ENCODE results near the gene RABGGTB. TPM values are rescaled to one million over a fixed set of nuclear protein-coding genes. Genes with fewer than 3 reads are reported as not detected.
"Not testable (repeated sequence)": the region's sequence is repeated elsewhere in the genome, so short reads cannot be mapped to it uniquely, and the experiment has no call there.

The RABGGTB gene
- total RNA-seq = 59.3 TPM
- long read RNA-seq, transcript RABGGTB-201 (9 exons, 1,496 nt) = major isoform, 52 of 88 reads
- long read RNA-seq, transcript RABGGTB-203 (2 exons, 1,177 nt) = minor isoform, 11 of 88 reads
- long read RNA-seq, partial matches to known transcripts = 5 of 88 reads
- long read RNA-seq, other reads (novel, unspliced or antisense) = 19 of 88 reads

DNA sequence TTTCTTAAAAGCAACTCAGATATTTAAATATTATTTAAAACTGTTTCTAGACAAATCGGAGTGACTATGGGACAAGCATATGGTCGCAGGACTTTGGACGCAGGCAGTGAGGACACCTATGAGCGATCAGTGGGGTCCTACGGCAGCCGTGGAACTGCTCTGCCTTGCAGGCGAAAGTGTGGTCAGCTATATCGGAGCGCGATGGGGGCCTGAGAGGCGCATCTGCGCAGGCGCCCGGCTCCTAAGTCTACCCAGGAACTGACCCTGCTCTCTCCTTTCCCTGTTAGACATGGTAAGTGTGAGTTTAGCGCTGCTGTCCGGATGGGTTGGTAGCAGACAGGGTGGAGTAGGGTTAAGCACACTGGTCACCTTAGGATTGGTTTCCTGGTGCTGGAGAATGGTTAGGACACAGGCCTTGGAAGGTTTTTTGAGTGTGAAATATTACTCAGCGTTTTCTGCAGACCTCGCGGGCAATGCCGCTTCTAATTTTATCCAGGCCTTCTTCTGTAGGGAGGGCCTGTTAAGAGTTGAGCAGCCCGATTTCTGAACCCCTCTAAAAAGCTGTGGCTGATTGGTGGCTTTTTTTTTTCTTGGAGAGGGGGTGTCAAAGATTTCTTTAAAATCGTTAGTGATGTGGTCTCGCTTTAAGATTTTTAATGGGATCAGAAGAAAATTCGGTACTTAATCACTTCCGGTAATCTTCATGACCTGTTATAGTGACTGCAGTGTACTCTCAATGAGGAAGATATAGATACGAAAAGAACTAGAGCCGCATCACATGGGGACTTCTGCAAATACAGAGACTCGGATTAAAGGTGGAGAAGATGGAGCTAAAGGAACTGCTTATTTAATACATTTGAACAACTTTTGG, at the start of gene RABGGTB:
TSS of gene RABGGTB (plus strand) at position 274 of the 871 bp plus-strand sequence. CDS start at position 290, 16 bp downstream.
- ATAC-seq (ENCODE audit: poor library complexity) (peak; percentile 99), DNase-seq (peak; percentile 97)
- intact Hi-C loops (cut with DNase I) = no loop called here

DNA sequence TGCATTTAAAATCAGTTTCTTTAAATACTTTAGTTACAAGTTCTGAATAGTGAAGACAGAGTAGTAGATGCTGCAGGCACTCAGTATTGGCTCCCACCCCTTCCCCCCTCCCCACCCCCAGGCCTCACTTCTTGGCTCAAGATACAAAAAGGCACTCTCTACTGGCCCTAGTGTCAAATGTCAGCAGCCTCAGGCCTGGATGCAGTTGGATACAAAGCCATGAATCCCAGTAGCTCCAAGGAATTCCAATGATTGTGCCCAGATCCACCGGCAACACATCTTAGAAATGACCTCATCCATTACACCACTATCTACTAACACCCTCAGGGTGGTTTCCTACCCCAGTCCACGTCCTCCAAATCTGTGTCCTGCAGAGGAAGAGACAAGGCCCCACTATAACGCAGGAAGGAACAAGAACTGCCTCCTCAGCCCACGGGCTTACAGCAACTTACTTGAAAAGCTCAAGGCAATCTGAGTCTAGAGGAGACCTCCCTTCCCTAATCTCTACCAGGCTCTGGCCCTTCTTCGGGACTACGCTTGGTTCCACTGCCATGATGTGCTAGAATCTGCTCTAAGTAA, 43.9 kb upstream of the RABGGTB start:
- no peak for ATAC-seq (ENCODE audit: poor library complexity)
- intact Hi-C loops (cut with DNase I) = no loop called here
- no peak for DNase-seq

DNA sequence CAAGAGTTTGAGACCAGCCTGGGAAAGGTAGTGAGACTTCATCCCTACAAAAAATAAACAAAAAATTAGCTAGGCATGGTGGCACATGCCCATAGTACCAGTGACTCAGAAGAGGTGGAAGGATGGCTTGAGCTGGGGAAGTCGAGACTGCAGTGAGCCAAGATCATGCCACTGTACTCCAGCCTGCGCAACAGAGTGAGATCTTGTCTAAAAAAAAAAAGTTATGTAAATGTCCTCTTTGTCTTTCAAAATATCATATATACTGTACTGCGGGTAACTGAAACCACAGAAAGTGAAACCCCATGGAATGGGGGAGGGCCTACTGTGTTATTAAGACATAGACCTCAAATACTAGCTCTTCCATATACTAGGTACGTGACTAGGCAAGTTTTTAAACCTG, 40.8 kb upstream of the RABGGTB start:
- no peak for DNase-seq
- intact Hi-C loops (cut with DNase I) = no loop called here
- ATAC-seq (ENCODE audit: poor library complexity) = no peak

DNA sequence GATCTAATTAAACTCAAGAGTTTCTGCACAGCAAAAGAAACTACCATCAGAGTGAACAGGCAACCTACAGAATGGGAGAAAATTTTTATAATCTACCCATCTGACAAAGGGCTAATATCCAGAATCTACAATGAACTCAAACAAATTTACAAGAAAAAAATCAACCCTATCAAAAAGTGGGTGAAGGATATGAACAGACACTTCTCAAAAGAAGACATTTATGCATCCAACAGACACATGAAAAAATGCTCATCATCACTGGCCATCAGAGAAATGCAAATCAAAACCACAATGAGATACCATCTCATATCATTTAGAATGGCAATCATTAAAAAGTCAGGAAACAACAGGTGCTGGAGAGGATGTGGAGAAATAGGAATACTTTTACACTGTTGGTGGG, 28.8 kb upstream of the RABGGTB start:
- intact Hi-C loops (cut with DNase I); DNase-seq; ATAC-seq (ENCODE audit: poor library complexity): not testable (repeated sequence)

DNA sequence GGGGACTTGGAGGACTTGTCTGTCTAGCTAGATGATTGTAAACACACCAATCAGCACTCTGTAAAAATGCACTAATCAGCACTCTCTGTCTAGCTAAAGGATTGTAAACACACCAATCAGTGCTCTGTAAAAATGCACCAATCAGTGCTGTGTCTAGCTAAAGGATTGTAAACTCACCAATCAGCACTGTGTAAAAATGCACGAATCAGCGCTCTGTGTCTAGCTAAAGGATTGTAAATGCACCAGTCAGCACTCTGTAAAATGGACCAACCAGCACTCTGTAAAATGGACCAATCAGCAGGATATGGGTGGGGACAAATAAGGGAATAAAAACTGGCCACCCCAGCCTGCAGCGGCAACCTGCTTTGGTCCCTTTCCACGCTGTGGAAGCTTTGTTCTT, 27.5 kb upstream of the RABGGTB start:
- intact Hi-C loops (cut with DNase I); DNase-seq; ATAC-seq (ENCODE audit: poor library complexity): not testable (repeated sequence)

DNA sequence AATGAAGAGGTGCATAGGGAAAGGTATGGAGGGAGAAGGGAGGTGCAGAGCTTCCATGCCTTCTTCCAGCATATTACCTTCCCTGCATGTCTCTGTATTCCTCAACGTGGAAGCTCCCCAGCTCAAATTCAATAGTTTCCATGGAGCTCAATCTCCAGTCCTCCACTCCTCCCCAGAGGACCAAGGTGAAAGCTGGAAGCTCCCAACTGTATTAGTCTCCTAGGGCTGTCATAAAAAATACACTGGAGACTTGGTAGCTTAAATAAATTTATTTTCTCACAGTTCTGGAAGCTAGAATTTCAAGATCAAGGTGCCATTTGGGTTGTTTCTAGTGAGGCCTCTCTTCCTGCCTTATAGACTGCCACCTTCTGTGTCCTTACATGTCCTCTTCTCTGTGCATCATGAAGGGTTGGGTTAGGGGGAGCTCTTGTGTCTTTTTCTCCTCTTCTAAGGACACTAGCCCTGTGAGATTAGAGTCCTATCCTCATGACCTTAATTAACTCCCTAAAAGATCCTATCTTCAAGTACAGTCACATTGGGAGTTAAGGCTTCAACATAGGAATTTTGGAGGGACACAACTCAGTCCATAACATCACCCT, 21.9 kb upstream of the RABGGTB start:
- ATAC-seq (ENCODE audit: poor library complexity) (no peak), DNase-seq (no peak)
- intact Hi-C loops (cut with DNase I) = no loop called here

DNA sequence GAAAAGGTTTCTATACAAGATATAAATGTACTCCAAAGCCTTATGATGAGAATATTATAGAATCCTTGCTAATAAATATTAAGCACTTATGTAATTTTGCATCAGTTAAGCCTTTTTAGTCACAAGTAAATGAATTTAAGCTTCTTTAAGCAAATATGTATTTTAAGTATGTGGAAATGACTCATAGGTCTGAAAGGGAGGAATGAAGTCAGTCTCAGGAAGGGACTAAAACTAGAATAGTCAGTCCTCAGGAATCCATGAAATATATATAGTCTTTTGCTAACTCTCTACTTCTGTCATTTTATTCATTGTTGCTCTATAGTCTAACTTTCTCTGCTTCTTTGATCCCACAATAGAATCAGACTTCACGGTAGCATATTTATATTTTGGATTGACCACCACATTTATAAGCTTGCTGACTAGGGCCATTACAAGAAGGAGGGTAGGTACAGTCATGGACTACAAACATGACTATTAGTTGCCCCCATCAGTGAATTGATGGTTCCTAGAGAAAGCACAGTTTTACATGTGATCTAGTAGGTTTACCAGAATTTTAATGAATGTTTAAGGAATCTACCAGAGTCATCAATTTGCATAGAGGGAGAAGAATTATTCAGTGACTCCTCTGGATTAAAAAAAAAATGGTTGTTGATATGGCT, 20.2 kb upstream of the RABGGTB start:
- no peak for DNase-seq
- no peak for ATAC-seq (ENCODE audit: poor library complexity)
- intact Hi-C loops (cut with DNase I) = no loop called here

DNA sequence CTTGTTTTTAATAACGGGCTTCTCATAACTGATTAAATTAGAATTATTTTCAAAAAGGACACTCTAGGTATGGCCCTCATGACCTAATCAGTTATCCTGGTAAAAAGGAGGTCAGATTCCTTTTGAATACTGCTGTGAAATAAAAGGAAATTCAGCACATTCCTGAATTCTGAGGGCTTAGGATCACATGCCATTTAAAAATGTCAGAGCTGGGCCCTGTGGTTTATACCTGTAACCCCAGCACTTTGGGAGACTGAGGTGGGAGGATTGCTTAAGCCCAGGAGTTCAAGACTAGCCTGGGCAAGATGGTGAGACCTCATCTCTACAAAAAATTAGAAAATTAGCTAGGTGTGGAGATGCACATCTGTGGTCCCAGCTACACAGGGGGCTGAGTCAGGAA, 18.0 kb upstream of the RABGGTB start:
- intact Hi-C loops (cut with DNase I) = no loop called here
- ATAC-seq (ENCODE audit: poor library complexity) = no peak

DNA sequence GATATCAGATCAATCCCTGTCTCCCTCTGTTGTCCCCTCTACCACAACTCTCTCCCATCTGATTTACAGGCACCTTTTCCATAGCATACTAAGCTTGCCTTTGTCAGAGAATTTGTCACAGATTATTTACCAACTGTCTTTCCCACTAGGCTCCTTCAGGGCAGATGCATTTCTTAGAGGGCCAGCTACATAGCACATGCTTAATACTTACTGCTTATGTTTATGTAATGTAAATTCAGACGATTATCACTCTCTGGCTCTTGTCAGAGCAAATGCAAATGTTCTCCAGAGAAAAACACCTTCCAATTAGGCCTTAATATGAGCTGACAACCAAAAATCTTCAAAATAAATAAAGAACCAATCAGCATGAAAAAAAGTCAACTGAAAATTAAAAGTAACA, 15.3 kb upstream of the RABGGTB start:
- DNase-seq (no peak), ATAC-seq (ENCODE audit: poor library complexity) (no peak)
- intact Hi-C loops (cut with DNase I) = no loop called here

More for the DNA sequence above, 18.0 kb upstream of the RABGGTB start:
- DNase-seq = no peak

DNA sequence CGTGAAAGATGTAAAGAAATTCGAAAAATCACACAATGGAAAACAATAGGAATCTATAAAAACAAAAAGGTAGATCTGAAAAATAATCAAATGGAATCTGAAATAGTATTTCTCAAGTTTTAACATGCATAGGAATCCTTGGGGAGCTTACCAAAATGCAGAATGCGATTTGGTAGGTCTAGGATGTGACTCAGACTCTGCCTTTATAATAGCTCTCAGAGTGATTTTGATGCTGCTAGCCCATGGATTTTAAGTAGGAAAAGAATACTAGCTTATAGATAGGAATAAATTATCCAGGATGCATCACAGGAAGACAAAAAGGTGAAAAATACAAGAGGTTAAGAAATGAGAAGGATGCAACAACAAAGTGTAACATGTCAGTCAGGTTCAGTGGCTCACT, 14.1 kb upstream of the RABGGTB start:
- intact Hi-C loops (cut with DNase I) = no loop called here
- ATAC-seq (ENCODE audit: poor library complexity) = no peak

DNA sequence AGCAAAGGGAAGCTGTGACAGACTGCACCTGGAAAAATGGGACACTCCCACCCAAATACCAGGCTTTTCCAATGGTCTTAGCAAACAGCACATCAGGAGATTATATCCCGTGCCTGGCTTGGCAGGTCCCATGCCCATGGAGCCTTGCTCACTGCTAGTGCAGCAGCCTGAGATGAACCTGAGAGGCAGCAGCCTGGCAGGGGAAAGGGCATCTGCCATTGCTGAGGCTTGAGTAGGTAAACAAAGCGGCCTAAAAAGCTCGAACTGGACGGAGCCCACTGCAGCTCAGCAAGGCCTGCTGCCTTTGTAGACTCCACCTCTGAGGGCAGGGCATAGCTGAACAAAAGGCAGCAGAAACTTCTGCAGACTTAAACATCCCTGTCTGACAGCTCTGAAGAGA, 8.2 kb upstream of the RABGGTB start:
- ATAC-seq (ENCODE audit: poor library complexity); DNase-seq; intact Hi-C loops (cut with DNase I): not testable (repeated sequence)

More for the DNA sequence above, 14.1 kb upstream of the RABGGTB start:
- no peak for DNase-seq

DNA sequence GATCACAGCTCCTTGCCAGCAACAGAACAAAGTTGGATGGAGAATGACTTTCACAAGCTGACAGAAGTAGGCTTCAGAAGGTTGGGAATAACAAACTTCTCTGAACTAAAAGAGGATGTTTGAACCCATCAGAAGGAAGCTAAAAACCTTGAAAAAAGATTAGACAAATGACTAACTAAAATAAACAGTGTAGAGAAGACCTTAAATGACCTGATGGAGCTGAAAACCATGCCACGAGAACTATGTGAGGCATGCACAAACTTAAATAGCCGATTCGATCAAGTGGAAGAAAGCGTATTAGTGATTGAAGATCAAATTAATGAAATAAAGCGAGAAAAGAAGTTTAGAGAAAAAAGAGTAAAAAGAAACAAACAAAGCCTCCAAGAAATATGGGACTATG, 7.4 kb upstream of the RABGGTB start:
- intact Hi-C loops (cut with DNase I); DNase-seq: not testable (repeated sequence)

DNA sequence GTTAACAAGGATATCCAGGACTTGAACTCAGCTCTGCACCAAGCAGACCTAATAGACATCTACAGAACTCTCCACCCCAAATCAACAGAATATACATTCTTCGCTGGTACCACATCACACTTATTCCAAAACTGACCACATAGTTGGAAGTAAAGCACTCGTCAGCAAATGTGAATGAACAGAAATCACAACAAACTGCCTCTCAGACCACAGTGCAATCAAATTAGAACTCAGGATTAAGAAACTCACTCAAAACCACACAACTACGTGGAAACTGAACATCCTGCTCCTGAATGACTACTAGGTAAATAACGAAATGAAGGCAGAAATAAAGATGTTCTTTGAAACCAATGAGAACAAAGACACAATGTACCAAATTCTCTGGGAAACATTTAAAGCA, 5.9 kb upstream of the RABGGTB start:
- DNase-seq; ATAC-seq (ENCODE audit: poor library complexity); intact Hi-C loops (cut with DNase I): not testable (repeated sequence)

More for the DNA sequence above, 7.4 kb upstream of the RABGGTB start:
- ATAC-seq (ENCODE audit: poor library complexity) = not testable (repeated sequence)

DNA sequence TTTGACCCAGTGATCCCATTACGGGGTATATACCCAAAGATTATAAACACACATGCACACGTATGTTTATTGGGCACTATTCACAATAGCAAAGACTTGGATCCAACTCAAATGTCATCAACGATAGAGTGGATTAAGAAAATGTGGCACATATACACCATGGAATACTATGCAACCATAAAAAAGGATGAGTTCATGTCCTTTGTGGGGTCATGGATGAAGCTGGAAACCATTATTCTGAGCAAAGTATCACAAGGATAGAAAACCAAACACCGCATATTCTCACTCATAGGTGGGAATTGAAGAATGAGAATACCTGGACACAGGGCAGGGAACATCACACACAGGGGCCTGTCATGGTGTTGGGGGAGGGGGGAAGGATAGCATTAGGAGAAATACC, 2.1 kb upstream of the RABGGTB start:
- ATAC-seq (ENCODE audit: poor library complexity); intact Hi-C loops (cut with DNase I); DNase-seq: not testable (repeated sequence)

DNA sequence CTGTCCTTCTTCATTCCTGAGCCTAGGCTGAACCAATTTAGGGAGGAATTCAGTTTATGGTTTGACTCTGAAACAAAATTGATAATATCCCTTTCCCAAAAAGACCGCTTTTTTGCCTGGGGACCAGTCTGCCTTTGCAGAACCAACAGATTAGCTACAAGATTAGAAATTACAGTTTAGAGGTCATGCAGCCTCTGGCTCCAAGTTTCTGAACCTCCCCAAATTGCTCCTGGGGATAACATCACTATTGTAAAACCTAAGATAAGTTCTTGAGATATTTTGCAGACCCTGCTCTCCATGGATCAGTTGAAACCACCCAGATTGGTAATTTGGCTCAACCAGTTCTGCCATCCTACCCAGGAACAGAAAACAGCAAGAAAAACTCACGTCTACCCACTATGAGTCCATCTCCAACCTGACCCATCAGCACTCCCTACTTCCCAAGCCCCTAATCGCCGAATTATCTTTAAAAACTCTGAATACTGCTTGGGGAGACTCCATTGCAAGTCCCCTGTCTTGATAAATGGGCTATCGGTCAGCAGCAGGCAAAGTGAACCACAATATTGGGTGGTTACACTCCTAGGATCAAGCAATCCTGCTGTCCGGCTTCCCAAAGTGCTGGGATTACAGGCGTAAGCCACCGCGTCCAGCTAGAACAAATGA, 605 bp upstream of the RABGGTB start:
- peak; percentile 60 for ATAC-seq (ENCODE audit: poor library complexity)
- no peak for DNase-seq
- intact Hi-C loops (cut with DNase I) = no loop called here

DNA sequence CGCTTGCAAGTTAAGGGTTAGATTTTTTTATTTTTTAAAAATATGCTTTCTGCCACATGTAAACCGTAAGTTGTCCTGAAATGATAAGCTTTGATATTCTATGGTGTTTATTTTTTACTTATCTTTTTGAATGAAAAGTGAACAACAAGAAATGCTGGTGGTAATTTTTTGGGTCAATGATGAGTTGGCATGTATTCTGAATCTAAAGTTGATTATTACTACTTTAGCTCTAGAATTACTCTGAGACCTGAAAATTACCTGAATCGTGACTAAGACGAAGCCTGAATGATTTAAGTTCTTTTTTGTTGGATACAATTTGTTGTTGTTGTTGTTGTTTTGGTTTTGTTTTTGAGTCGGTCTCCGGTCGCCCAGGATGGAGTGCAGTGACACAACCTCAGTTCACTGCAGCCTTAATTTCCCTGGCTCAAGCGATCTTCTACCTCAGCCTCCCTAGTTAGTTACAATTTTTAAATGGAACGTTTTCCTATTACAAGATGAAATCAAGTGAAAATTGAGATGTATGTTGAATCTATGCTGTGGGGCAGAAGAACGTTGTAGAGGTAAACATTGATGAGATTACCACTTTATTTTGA, 941 bp downstream of the RABGGTB start:
- DNase-seq = no peak
- intact Hi-C loops (cut with DNase I) = no loop called here
- ATAC-seq (ENCODE audit: poor library complexity) = no peak

DNA sequence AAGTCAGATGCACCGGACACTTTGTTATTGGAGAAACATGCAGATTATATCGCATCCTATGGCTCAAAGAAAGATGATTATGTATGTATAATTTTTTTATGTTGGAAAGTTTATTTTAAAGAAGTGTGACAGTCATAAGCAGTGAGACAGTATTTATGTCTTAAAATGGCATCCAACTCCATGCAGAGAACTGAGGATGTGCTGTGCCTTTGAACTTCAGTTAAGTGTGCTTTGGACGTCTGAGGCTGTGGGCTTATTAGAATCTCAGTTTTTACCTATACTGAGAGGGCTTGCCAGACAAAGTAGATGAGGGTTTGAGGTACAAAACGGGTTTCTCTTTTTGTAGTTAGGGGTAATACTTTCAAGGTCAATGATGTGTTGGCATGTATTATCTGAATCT, 1.5 kb downstream of the RABGGTB start:
- DNase-seq (no peak), ATAC-seq (ENCODE audit: poor library complexity) (no peak)
- intact Hi-C loops (cut with DNase I) = no loop called here

DNA sequence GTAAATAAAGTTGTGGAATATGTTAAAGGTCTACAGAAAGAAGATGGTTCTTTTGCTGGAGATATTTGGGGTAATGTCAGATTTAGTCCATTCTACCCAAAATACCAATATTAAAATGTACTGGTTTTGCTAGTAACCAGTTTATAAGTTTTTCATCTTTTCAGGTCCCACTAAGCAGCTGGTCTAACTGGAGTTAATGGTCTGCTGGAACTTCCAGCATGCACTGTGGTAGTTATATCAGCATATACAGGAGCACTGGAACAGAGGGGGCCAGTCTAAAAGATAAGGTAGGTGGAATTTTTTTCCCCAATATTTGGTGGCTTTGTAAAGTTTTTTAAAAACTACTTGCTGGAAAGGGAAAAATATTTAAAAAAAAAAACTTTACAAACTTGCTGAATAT, 3.9 kb downstream of the RABGGTB start:
- ATAC-seq (ENCODE audit: poor library complexity) (no peak), DNase-seq (no peak)
- intact Hi-C loops (cut with DNase I) = no loop called here

Data from Right ventricle myocardium superior (tissue), 1 donor.